ENCODE measurements around the gene HDAC11. TPM values are rescaled to one million over a fixed set of nuclear protein-coding genes. Genes with fewer than 3 reads are reported as not detected.

Gene HDAC11
- total RNA-seq, 4 donors from 2014 or later, result 19.8 to 44.0 (median 27.1) TPM

DNA sequence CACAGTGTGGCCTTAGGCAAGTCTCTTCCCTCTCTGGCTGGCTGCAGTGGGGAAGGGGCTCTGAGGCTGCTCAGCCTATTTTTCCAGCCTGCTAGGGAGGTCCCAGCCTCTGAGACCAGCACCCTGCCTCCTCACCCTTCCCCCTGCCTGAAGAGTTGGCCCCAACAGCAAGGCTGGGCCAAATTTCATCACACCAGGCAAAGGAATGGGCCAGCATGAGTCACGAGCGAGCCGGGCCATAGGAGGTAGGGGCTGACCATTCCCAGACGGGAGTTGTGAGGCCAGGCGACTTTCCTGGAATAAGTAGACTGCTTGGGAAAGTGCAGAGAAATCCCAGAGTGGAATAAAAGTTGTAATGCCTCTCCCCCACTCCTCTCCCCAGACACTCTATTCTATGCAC is 63.1 kb downstream of the HDAC11 start:
- peak; percentile 36 for DNase-seq
- Histone ChIP-seq H3K4me1 (peaks cover 0 to 3% (median 0%) of the 10 kb centered on the region in 4 donors), H3K27me3 (peaks cover 7% of the 10 kb centered on the region), H3K27ac (peak overlapping the region in 3 of 4 donors; percentile 9 to 42 (median 30)), H3K36me3 (no peaks in the 10 kb centered on the region), H3K4me3 (no peak overlapping the region), H3K9me3 (no peaks in the 10 kb centered on the region)
- in situ Hi-C loops (cut with MboI; ENCODE audit: low pct_ligation_motif_present in 1 of 4, low pct_unique_long_range_greater_than_20kb in 1 of 4, low sequenced_read_pairs in 3 of 4), result no loop called here
- intact Hi-C loops (cut with DNase I; ENCODE audit: low total_unique reads), result no loop called here
- 72% methylated on average over 5 of the region's 5 CpGs; no CpG with 5 or more reads in 1 of the 2 donors for WGBS, 2 donors (ENCODE audit: low coverage in 1 of 2)
- TF ChIP-seq POLR2A (IDR thresholded peaks at IDR 0.05) (no peak), POLR2AphosphoS5 (IDR thresholded peaks at IDR 0.05) (peak in 1 of 3 donors; percentile 36)

DNA sequence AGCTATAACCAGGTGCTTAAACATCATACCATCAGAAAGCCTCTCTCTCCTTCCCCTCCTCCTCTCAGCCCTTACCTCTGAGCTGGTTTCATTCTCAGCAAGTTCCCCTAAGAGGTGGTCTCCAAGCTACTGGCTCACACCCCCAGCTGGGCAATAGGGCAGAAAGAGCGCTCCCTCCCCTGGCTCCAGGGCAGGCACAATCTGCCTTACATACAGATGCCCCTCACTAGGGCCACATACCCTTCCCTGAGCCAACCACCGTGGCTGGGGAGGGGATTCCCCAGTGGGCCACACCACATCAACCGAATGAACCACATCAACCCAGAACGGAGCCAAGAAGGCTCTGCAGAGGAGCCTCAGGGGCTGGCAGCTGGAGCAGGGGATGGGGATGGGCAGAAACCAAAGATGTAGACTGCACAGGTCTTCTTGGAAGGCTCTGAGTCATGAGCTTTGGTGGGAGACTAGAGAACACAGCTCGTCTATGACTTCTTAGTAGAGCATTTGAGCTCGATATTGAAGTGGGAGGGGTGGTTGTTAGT is 64.3 kb downstream of the HDAC11 start:
- intact Hi-C loops (cut with DNase I; ENCODE audit: low total_unique reads), result no loop called here
- no peak overlapping the region for H3K4me3 ChIP-seq
- H3K4me1 ChIP-seq, result peaks cover 0 to 8% (median 2%) of the 10 kb centered on the region in 4 donors
- 38% methylated on average over 6 of the region's 6 CpGs; no CpG with 5 or more reads in 1 of the 2 donors for WGBS, 2 donors (ENCODE audit: low coverage in 1 of 2)
- no peak for DNase-seq
- H3K9me3 ChIP-seq, result no peaks in the 10 kb centered on the region
- H3K36me3 ChIP-seq, result no peaks in the 10 kb centered on the region
- peaks cover 18% of the 10 kb centered on the region for H3K27me3 ChIP-seq
- H3K27ac ChIP-seq, result peak overlapping the region in 1 of 4 donors; percentile 42
- no peak for TF ChIP-seq POLR2AphosphoS5 (IDR thresholded peaks at IDR 0.05)
- TF ChIP-seq POLR2A (IDR thresholded peaks at IDR 0.05), result no peak
- TF ChIP-seq EP300 (IDR thresholded peaks at IDR 0.05; ENCODE audit: low read depth), result no peak
- TF ChIP-seq, protein P1, sequence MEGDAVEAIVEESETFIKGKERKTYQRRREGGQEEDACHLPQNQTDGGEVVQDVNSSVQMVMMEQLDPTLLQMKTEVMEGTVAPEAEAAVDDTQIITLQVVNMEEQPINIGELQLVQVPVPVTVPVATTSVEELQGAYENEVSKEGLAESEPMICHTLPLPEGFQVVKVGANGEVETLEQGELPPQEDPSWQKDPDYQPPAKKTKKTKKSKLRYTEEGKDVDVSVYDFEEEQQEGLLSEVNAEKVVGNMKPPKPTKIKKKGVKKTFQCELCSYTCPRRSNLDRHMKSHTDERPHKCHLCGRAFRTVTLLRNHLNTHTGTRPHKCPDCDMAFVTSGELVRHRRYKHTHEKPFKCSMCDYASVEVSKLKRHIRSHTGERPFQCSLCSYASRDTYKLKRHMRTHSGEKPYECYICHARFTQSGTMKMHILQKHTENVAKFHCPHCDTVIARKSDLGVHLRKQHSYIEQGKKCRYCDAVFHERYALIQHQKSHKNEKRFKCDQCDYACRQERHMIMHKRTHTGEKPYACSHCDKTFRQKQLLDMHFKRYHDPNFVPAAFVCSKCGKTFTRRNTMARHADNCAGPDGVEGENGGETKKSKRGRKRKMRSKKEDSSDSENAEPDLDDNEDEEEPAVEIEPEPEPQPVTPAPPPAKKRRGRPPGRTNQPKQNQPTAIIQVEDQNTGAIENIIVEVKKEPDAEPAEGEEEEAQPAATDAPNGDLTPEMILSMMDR (IDR thresholded peaks at IDR 0.05), result no peak
- in situ Hi-C loops (cut with MboI; ENCODE audit: low pct_ligation_motif_present in 1 of 4, low pct_unique_long_range_greater_than_20kb in 1 of 4, low sequenced_read_pairs in 3 of 4), result no loop called here

DNA sequence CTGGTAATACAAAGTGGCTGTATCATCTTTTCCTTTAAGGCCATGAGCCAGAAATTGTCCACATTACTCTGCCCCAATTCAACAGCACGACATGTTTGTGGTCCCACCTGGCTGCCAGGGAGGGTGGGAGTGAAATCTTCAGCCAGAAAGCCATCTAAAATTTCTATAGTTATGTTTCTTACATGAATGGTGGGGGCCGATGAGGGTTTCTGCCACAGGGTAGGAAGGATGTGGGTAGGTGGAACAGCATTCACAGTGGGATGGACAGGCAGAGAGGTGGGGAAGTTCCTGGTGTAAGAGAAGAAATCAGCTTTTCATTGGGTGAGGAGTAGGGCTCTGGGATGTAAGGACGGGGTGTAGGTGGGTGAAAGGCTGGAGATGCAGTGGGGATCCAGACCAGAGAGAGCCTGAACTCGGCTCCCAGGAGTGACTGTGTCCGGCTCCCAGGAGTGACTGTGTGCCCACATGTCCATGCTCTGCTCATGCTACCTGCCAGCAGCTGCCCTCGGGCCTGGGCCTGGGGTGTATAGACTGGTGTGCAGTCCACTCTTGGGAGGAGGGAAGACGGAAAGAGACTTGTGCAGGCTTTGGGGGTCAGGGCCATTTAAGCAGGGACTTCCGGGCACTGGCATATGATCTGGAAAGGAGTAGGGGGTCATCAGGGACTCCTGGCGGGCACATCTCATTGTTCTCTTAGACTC is 65.0 kb downstream of the HDAC11 start:
- no peak for DNase-seq
- no peak for TF ChIP-seq POLR2A (IDR thresholded peaks at IDR 0.05)
- no peak for TF ChIP-seq EP300 (IDR thresholded peaks at IDR 0.05; ENCODE audit: low read depth)
- TF ChIP-seq, protein P1 (IDR thresholded peaks at IDR 0.05), result no peak
- no peak for TF ChIP-seq POLR2AphosphoS5 (IDR thresholded peaks at IDR 0.05)
- Histone ChIP-seq H3K36me3 (no peaks in the 10 kb centered on the region), H3K9me3 (no peaks in the 10 kb centered on the region), H3K27me3 (peaks cover 25% of the 10 kb centered on the region), H3K4me1 (peaks cover 0 to 8% (median 2%) of the 10 kb centered on the region in 4 donors), H3K4me3 (no peak overlapping the region), H3K27ac (no peak overlapping the region)
- in situ Hi-C loops (cut with MboI; ENCODE audit: low pct_ligation_motif_present in 1 of 4, low pct_unique_long_range_greater_than_20kb in 1 of 4, low sequenced_read_pairs in 3 of 4) (no loop called here), intact Hi-C loops (cut with DNase I; ENCODE audit: low total_unique reads) (no loop called here)
- 55 to 60% methylated on average over 2 to 9 of the region's 9 CpGs for WGBS, 2 donors (ENCODE audit: low coverage in 1 of 2)

DNA sequence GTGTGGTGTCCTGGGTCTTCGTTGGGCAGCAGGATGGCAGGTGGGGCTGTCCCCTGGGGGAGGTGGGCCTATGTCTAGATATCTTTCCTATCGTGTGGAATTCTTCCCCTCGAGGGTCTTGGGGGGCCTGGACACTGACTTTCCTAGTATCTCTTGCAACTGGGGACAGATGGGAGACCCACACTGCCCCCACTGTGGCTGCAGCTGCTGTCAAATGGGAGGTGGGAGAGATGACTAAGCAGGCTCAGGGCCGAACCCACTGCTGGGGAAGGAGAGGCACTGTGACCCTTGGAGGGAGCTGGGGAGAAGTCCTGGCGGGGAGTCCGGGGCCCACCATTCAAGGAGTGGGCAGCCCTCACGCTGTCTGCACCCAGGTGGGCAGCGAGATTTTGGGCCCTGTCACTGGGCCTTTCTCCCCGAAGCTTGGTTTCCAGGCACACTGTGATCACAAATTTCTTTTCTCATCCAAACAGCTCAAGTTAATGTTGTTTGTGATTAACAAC is 65.9 kb downstream of the HDAC11 start:
- WGBS, 2 donors (ENCODE audit: low coverage in 1 of 2), result 50 to 72% methylated on average over 1 to 9 of the region's 9 CpGs
- peaks cover 34% of the 10 kb centered on the region for H3K27me3 ChIP-seq
- H3K36me3 ChIP-seq, result no peaks in the 10 kb centered on the region
- no peaks in the 10 kb centered on the region for H3K9me3 ChIP-seq
- intact Hi-C loops (cut with DNase I; ENCODE audit: low total_unique reads) (no loop called here), in situ Hi-C loops (cut with MboI; ENCODE audit: low pct_ligation_motif_present in 1 of 4, low pct_unique_long_range_greater_than_20kb in 1 of 4, low sequenced_read_pairs in 3 of 4) (no loop called here)
- H3K4me1 ChIP-seq, result peaks cover 0 to 8% (median 2%) of the 10 kb centered on the region in 4 donors
- no peak overlapping the region for H3K4me3 ChIP-seq
- H3K27ac ChIP-seq, result peak overlapping the region in 1 of 4 donors; percentile 36
- no peak for DNase-seq
- no peak for TF ChIP-seq EP300 (IDR thresholded peaks at IDR 0.05; ENCODE audit: low read depth)
- no peak for TF ChIP-seq POLR2AphosphoS5 (IDR thresholded peaks at IDR 0.05)
- TF ChIP-seq POLR2A (IDR thresholded peaks at IDR 0.05), result no peak
- TF ChIP-seq, protein P1 (IDR thresholded peaks at IDR 0.05), result no peak
